Astrocyte (in vitro differentiated cells and primary cell): ENCODE results near the gene BATF.

Experiments
- EZH2 ChIP-seq: IDR thresholded peaks from 2 replicates; pipeline ENCODE4 v1.6.1; 2012; ENCODE audit warnings: mild to moderate bottlenecking, low read length, inconsistent platforms; ENCODE audit not compliant: insufficient read depth
- TF ChIP-seq, protein P1 (sequence below): IDR thresholded peaks from 2 replicates; pipeline ENCODE4 v1.5.1; 2011; ENCODE audit warnings: low read depth, mild to moderate bottlenecking, inconsistent platforms, low read length, moderate library complexity; ENCODE audit not compliant: insufficient read depth

DNA sequence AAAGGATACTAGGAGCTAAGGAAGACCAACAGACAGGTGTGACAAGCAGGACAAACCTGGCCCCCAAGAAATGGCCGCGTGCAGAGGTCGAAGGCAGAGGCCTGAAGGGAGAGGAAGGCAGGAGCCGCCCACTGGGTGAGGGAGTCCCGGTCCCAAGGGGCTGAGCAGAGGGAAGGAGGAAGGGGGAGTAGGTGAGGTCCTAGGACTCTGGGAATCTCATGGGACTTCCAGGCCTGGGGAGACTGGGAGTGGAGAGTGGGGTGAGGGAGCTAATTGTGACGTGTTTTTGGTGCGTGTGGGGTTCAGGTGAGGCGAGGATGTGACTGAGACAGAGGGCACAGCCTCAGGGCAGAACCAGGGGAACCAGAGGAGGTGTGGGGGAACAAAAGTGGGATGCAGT, 44.5 kb downstream of the BATF start:
- TF ChIP-seq, protein P1, sequence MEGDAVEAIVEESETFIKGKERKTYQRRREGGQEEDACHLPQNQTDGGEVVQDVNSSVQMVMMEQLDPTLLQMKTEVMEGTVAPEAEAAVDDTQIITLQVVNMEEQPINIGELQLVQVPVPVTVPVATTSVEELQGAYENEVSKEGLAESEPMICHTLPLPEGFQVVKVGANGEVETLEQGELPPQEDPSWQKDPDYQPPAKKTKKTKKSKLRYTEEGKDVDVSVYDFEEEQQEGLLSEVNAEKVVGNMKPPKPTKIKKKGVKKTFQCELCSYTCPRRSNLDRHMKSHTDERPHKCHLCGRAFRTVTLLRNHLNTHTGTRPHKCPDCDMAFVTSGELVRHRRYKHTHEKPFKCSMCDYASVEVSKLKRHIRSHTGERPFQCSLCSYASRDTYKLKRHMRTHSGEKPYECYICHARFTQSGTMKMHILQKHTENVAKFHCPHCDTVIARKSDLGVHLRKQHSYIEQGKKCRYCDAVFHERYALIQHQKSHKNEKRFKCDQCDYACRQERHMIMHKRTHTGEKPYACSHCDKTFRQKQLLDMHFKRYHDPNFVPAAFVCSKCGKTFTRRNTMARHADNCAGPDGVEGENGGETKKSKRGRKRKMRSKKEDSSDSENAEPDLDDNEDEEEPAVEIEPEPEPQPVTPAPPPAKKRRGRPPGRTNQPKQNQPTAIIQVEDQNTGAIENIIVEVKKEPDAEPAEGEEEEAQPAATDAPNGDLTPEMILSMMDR: no peak
- TF ChIP-seq EZH2: no peak
